Progenitor cell of endocrine pancreas (in vitro differentiated cells): ENCODE results near the gene CSAG1. TPM values are rescaled to one million over a fixed set of nuclear protein-coding genes. Genes with fewer than 3 reads are reported as not detected.
"Not testable (repeated sequence)": the region's sequence is repeated elsewhere in the genome, so short reads cannot be mapped to it uniquely, and the experiment has no call there.

Experiments used
- DNase-seq: peaks from one replicate; pipeline ENCODE4 v3.0.0; 2021; ENCODE audit warnings: low spot score; ENCODE audit not compliant: unreplicated experiment
- H3K27ac Mint-ChIP-seq: 2 replicates; pipeline ENCODE4 v1.8.0; 2021; ENCODE audit warnings: mild to moderate bottlenecking, moderate library complexity, mixed read lengths
- H3K27me3 Mint-ChIP-seq: 2 replicates; pipeline ENCODE4 v1.8.0; 2021; ENCODE audit warnings: mixed read lengths
- H3K36me3 Mint-ChIP-seq: 2 replicates; pipeline ENCODE4 v1.8.0; 2022; ENCODE audit warnings: mixed read lengths; ENCODE audit not compliant: insufficient read depth
- H3K4me1 Mint-ChIP-seq: 2 replicates; pipeline ENCODE4 v1.8.0; 2021; ENCODE audit warnings: low read depth, mixed read lengths
- H3K4me3 Mint-ChIP-seq: 2 replicates; pipeline ENCODE4 v1.8.0; 2021; ENCODE audit warnings: low read depth, mild to moderate bottlenecking, moderate library complexity, mixed read lengths
- H3K9me3 Mint-ChIP-seq: 2 replicates; pipeline ENCODE4 v1.8.0; 2021; ENCODE audit warnings: low read depth, mixed read lengths
- CTCF ChIP-seq: fragments of 200-600 bp; sonication (generic); IDR thresholded peaks from one replicate; pipeline ENCODE4 v1.5.0; 2021; ENCODE audit warnings: antibody characterized with exemption, mild to moderate bottlenecking; ENCODE audit not compliant: unreplicated experiment
- total RNA-seq: library from RNA; stranded (reverse); gene quantifications from 2 replicates; pipeline ENCODE4 v1.2.1, GENCODE V29; 2021

CSAG1 gene
- total RNA-seq, 1 donor from 2014 or later: not detected

- no peak for DNase-seq
- TF ChIP-seq CTCF: no peak
- H3K4me1 Mint-ChIP-seq: no peaks in the 10 kb centered on the region
- no peak overlapping the region for H3K4me3 Mint-ChIP-seq
- H3K27ac Mint-ChIP-seq: no peak overlapping the region
- no peaks in the 10 kb centered on the region for H3K27me3 Mint-ChIP-seq
- H3K9me3 Mint-ChIP-seq: peaks cover 13% of the 10 kb centered on the region
- no peaks in the 10 kb centered on the region for H3K36me3 Mint-ChIP-seq
Measured at GRCh38 chrX:152738560-152738959, 5.0 kb upstream of the CSAG1 start.

- not testable (repeated sequence) for H3K27ac Mint-ChIP-seq, H3K27me3 Mint-ChIP-seq, H3K4me1 Mint-ChIP-seq, H3K36me3 Mint-ChIP-seq, H3K4me3 Mint-ChIP-seq, DNase-seq
- H3K9me3 Mint-ChIP-seq: peaks cover 16% of the 10 kb centered on the region
Measured at GRCh38 chrX:152736528-152736927, 3.0 kb upstream of the CSAG1 start.

- no peak for DNase-seq
- Mint-ChIP-seq H3K9me3 (peaks cover 18% of the 10 kb centered on the region), H3K4me3 (no peak overlapping the region), H3K27me3 (no peaks in the 10 kb centered on the region), H3K4me1 (no peaks in the 10 kb centered on the region), H3K27ac (no peak overlapping the region), H3K36me3 (no peaks in the 10 kb centered on the region)
- TF ChIP-seq CTCF: no peak
Measured at GRCh38 chrX:152735860-152736511, 2.5 kb upstream of the CSAG1 start.

GRCh38 chrX:152735101-152735500 is 1.6 kb upstream of the CSAG1 start:
- no peak overlapping the region for H3K4me3 Mint-ChIP-seq
- no peaks in the 10 kb centered on the region for H3K4me1 Mint-ChIP-seq
- TF ChIP-seq CTCF: no peak
- no peaks in the 10 kb centered on the region for H3K36me3 Mint-ChIP-seq
- DNase-seq: no peak
- H3K9me3 Mint-ChIP-seq: peaks cover 15% of the 10 kb centered on the region
- no peaks in the 10 kb centered on the region for H3K27me3 Mint-ChIP-seq
- no peak overlapping the region for H3K27ac Mint-ChIP-seq

GRCh38 chrX:152734143-152734858 is 780 bp upstream of the CSAG1 start:
- H3K27me3 Mint-ChIP-seq, DNase-seq, H3K27ac Mint-ChIP-seq, H3K4me1 Mint-ChIP-seq, H3K4me3 Mint-ChIP-seq, H3K36me3 Mint-ChIP-seq: not testable (repeated sequence)
- peaks cover 18% of the 10 kb centered on the region for H3K9me3 Mint-ChIP-seq

GRCh38 chrX:152725409-152725808 is 8.1 kb downstream of the CSAG1 start:
- H3K4me3 Mint-ChIP-seq: no peak overlapping the region
- H3K4me1 Mint-ChIP-seq: no peaks in the 10 kb centered on the region
- H3K27me3 Mint-ChIP-seq: no peaks in the 10 kb centered on the region
- H3K27ac Mint-ChIP-seq: no peak overlapping the region
- peaks cover 14% of the 10 kb centered on the region for H3K9me3 Mint-ChIP-seq
- DNase-seq: no peak
- no peak for TF ChIP-seq CTCF
- H3K36me3 Mint-ChIP-seq: no peaks in the 10 kb centered on the region

- H3K9me3 Mint-ChIP-seq, H3K4me1 Mint-ChIP-seq, H3K27me3 Mint-ChIP-seq, H3K36me3 Mint-ChIP-seq, H3K4me3 Mint-ChIP-seq, DNase-seq, H3K27ac Mint-ChIP-seq: not testable (repeated sequence)
Measured at GRCh38 chrX:152713815-152714787, 19.4 kb downstream of the CSAG1 start, which contains the start of gene MAGEA2B. Gene MAGEA2B, plus strand, starts transcription at chrX:152714628. Its CDS starts 2,479 bp downstream, at chrX:152717107.

GRCh38 chrX:152713195-152713594 is 20.3 kb downstream of the CSAG1 start:
- H3K27ac Mint-ChIP-seq, DNase-seq, H3K4me3 Mint-ChIP-seq: not testable (repeated sequence)

More at GRCh38 chrX:152713195-152713594, 20.3 kb downstream of the CSAG1 start:
- not testable (repeated sequence) for H3K9me3 Mint-ChIP-seq, H3K36me3 Mint-ChIP-seq, H3K4me1 Mint-ChIP-seq, H3K27me3 Mint-ChIP-seq
